IMR-90 (cell line): ENCODE data around the gene WASHC3. TPM values are rescaled to one million over a fixed set of nuclear protein-coding genes. Genes with fewer than 3 reads are reported as not detected.

ENCODE experiments used
- ATAC-seq: fragments of 200-7000 bp; cut with Tn5 transposase; 2 replicates; pipeline ENCODE4 v1.9.1; 2020; ENCODE audit warnings: low read depth, mild to moderate bottlenecking, moderate library complexity
- BruUV-seq: library from RNA; stranded (reverse); fragments of 400-500 nt; replicated peaks from 2 replicates; lab custom pipeline; 2021; lab: Mats Ljungman, UMichigan
- CTCF ChIA-PET: fragments of 300-600 bp; formaldehyde crosslinking; extraction: SDS; loops from one replicate; lab custom pipeline; 2021; ENCODE audit warnings: antibody characterized with exemption; lab: Yijun Ruan, JAX
- POLR2A ChIA-PET: fragments of 300-600 bp; sonication (Branson Sonifier 250); formaldehyde crosslinking; loops from one replicate; lab custom pipeline; 2022; ENCODE audit warnings: antibody characterized with exemption; ENCODE audit not compliant: unreplicated experiment; lab: Charles Lee
- DNase-seq: peaks from one replicate; pipeline ENCODE4 v3.0.0; 2013
- H2AFZ ChIP-seq: replicated peaks from 2 replicates; pipeline ENCODE3; 2013; ENCODE audit warnings: low read length, mild to moderate bottlenecking; ENCODE audit not compliant: poor library complexity
- H2AK5ac ChIP-seq: 2 replicates; pipeline ENCODE4 v1.6.1; 2013; ENCODE audit warnings: low read depth, low read length, inconsistent platforms
- H2AK9ac ChIP-seq: replicated peaks from 2 replicates; pipeline ENCODE3; 2013; ENCODE audit warnings: mild to moderate bottlenecking, low read depth, low read length, moderate library complexity; ENCODE audit not compliant: poor library complexity
- H2BK120ac ChIP-seq: 2 replicates; pipeline ENCODE4 v1.6.1; 2013; ENCODE audit warnings: low read depth, low read length, inconsistent platforms
- H2BK15ac ChIP-seq: 3 replicates; pipeline ENCODE4 v1.6.1; 2013; ENCODE audit warnings: low read depth, low read length, inconsistent platforms
- H2BK20ac ChIP-seq: 2 replicates; pipeline ENCODE4 v1.6.1; 2013; ENCODE audit warnings: low read depth, mild to moderate bottlenecking, inconsistent platforms, low read length, moderate library complexity
- H2BK5ac ChIP-seq: 2 replicates; pipeline ENCODE4 v1.6.1; 2013; ENCODE audit warnings: mild to moderate bottlenecking, low read depth, low read length, inconsistent platforms; ENCODE audit not compliant: poor library complexity, severe bottlenecking
- H3K14ac ChIP-seq: replicated peaks from 2 replicates; pipeline ENCODE4 v1.6.1; 2013; ENCODE audit warnings: low read depth, low read length, inconsistent platforms
- H3K18ac ChIP-seq: 2 replicates; pipeline ENCODE4 v1.6.1; 2013; ENCODE audit warnings: low read depth, low read length, control low read depth
- H3K23ac ChIP-seq: 2 replicates; pipeline ENCODE4 v1.6.1; 2013; ENCODE audit warnings: low read depth, low read length, inconsistent platforms
- H3K27ac ChIP-seq: 2 replicates; pipeline ENCODE4 v1.5.1; 2013; ENCODE audit warnings: mild to moderate bottlenecking, control low read depth, low read length; ENCODE audit not compliant: insufficient read depth
- H3K27me3 ChIP-seq: 2 replicates; pipeline ENCODE4 v1.6.1; 2013; ENCODE audit warnings: low read length; ENCODE audit not compliant: control insufficient read depth, insufficient read depth
- H3K36me3 ChIP-seq: 2 replicates; pipeline ENCODE4 v1.6.1; 2013; ENCODE audit warnings: low read length, mixed read lengths; ENCODE audit not compliant: control insufficient read depth, insufficient read depth
- H3K4ac ChIP-seq: 2 replicates; pipeline ENCODE4 v1.6.1; 2013; ENCODE audit warnings: low read depth, low read length, inconsistent platforms
- H3K4me1 ChIP-seq: 2 replicates; pipeline ENCODE4 v1.6.1; 2013; ENCODE audit warnings: low read length, mixed read lengths; ENCODE audit not compliant: control insufficient read depth, insufficient read depth
- H3K4me2 ChIP-seq: 2 replicates; pipeline ENCODE4 v1.6.1; 2013; ENCODE audit warnings: low read depth, mild to moderate bottlenecking, control low read depth, low read length, moderate library complexity
- H3K4me3 ChIP-seq: 2 replicates; pipeline ENCODE4 v1.5.1; 2013; ENCODE audit warnings: low read depth, mild to moderate bottlenecking, control low read depth, low read length, moderate library complexity; ENCODE audit not compliant: insufficient read depth
- H3K56ac ChIP-seq: 2 replicates; pipeline ENCODE4 v1.6.1; 2013; ENCODE audit warnings: low read length, inconsistent platforms; ENCODE audit not compliant: insufficient read depth; ENCODE audit errors: extremely low read depth
- H3K79me1 ChIP-seq, 2 experiments: 2 replicates each; pipeline ENCODE4 v1.6.1; 2013; ENCODE audit warnings: low read length in 2 of 2, inconsistent platforms in 1 of 2, low read depth in 1 of 2
- H3K9ac ChIP-seq: 2 replicates; pipeline ENCODE4 v1.6.1; 2013; ENCODE audit warnings: low read depth, low read length, control low read depth
- H3K9me1 ChIP-seq: 2 replicates; pipeline ENCODE4 v1.6.1; 2013; ENCODE audit warnings: low read length, inconsistent platforms; ENCODE audit not compliant: insufficient read depth
- H3K9me3 ChIP-seq: 2 replicates; pipeline ENCODE4 v1.6.1; 2013; ENCODE audit warnings: low read length; ENCODE audit not compliant: control insufficient read depth, insufficient read depth
- H4K20me1 ChIP-seq: 2 replicates; pipeline ENCODE4 v1.6.1; 2013; ENCODE audit warnings: low read length, inconsistent platforms; ENCODE audit not compliant: insufficient read depth
- H4K5ac ChIP-seq: 2 replicates; pipeline ENCODE4 v1.6.1; 2013; ENCODE audit warnings: mild to moderate bottlenecking, low read depth, low read length, control low read depth
- H4K8ac ChIP-seq, 2 experiments: 2 replicates each; pipeline ENCODE4 v1.6.1; 2013; ENCODE audit warnings: low read depth in 2 of 2, low read length in 2 of 2, control low read depth in 1 of 2, inconsistent platforms in 1 of 2
- H4K91ac ChIP-seq: 2 replicates; pipeline ENCODE4 v1.6.1; 2013; ENCODE audit warnings: low read depth, low read length, inconsistent platforms; ENCODE audit not compliant: insufficient read depth
- MAFK ChIP-seq: IDR thresholded peaks from 2 replicates; pipeline ENCODE4 v1.6.1; 2012; ENCODE audit warnings: low read depth, low read length, improper control_type of control experiment
- NFE2L2 ChIP-seq: fragments of 150-350 bp; IDR thresholded peaks from 2 replicates; pipeline ENCODE4 v1.6.1; 2016; ENCODE audit warnings: low read depth, mild to moderate bottlenecking, low read length
- USF2 ChIP-seq: fragments of 150-350 bp; IDR thresholded peaks from 2 replicates; pipeline ENCODE4 v1.6.1; 2017; ENCODE audit warnings: mild to moderate bottlenecking, antibody characterized with exemption, low read length, low read depth
- WGBS, 2 experiments: methylation state at CpG; one replicate each; pipeline versions ENCODE4 v1.1.5 to v1.1.7; 2013; ENCODE audit warnings: missing lambda C conversion rate in 2 of 2; ENCODE audit not compliant: insufficient read length in 1 of 2; ENCODE audit errors: extremely low coverage in 2 of 2; 5-methylcytosine and 5-hydroxymethylcytosine counted together
- dilution Hi-C: fragments of 300-500 bp; cut with HindIII; formaldehyde crosslinking; loops from one replicate; pipeline ENCODE4 v1.14.3; 2018; ENCODE audit warnings: low sequenced_read_pairs; ENCODE audit not compliant: unreplicated experiment
- in situ Hi-C: fragments of 300-500 bp; cut with MboI; formaldehyde crosslinking; loops from 3 replicates; pipeline ENCODE4 v1.14.3; 2019; ENCODE audit warnings: low sequenced_read_pairs, inconsistent platforms, mixed read lengths
- intact Hi-C: fragments of 100-400 bp; cut with micrococcal nuclease; formaldehyde crosslinking; loops from 2 replicates; pipeline ENCODE4 v1.10.0; 2022
- polyA plus RNA-seq, 3 experiments: library from polyadenylated mRNA; depleted of rRNA; stranded (reverse); fragments of >200 nt; gene quantifications; 2 replicates each; pipeline ENCODE4 v1.2.3, GENCODE V29; 2012; ENCODE audit warnings: low replicate concordance in 1 of 3
- total RNA-seq: library from RNA; depleted of rRNA; stranded (reverse); fragments of >200 nt; gene quantifications from 2 replicates; pipeline ENCODE4 v1.2.3, GENCODE V29; 2012

WASHC3 gene
- total and polyA plus RNA-seq, 2 of the 4 experiments (the other 2 are of a cell fraction): 54.8 to 87.1 TPM

GRCh38 chr12:101966496-101966895 is 95.3 kb downstream of the WASHC3 start:
- Histone ChIP-seq H3K14ac (no peak overlapping the region), H2AFZ (no peak overlapping the region), H3K56ac (no peak overlapping the region), H3K9me3 (no peaks in the 10 kb centered on the region), H3K9ac (no peak overlapping the region), H4K8ac (no peak overlapping the region), H2AK9ac (no peak overlapping the region), H3K4ac (no peak overlapping the region), H3K4me3 (no peak overlapping the region), H3K4me2 (no peak overlapping the region), H2BK15ac (no peak overlapping the region), H2BK5ac (no peak overlapping the region), H3K27me3 (no peaks in the 10 kb centered on the region), H2BK20ac (no peak overlapping the region), H4K91ac (no peak overlapping the region), H2AK5ac (no peak overlapping the region), H4K20me1 (no peaks in the 10 kb centered on the region), H2BK120ac (no peak overlapping the region), H3K23ac (no peak overlapping the region), H3K36me3 (no peaks in the 10 kb centered on the region), H3K27ac (no peak overlapping the region), H4K5ac (no peak overlapping the region), H3K4me1 (peaks cover 1% of the 10 kb centered on the region; the same call in 1 of the 2 replicates), H3K18ac (no peak overlapping the region), H3K79me1 (no peaks in the 10 kb centered on the region), H3K9me1 (no peaks in the 10 kb centered on the region)
- dilution Hi-C loops (no loop called here), in situ Hi-C loops (loop anchor here (25.0 kb wide), 1 partner anchor 771 kb away; no protein-coding TSS in a partner anchor), intact Hi-C loops (loop anchor here (5.0 kb wide), 1 partner anchor 36 kb away; no protein-coding TSS in a partner anchor)
- ATAC-seq: no peak
- BruUV-seq: no TSS peak
- TF ChIP-seq NFE2L2 (no peak), MAFK (no peak), USF2 (no peak)
- ChIA-PET CTCF (interaction anchor here (0.5 to 1.4 kb wide), 2 partner anchors 19 to 652 kb away, joined by 3 read pairs; no protein-coding TSS in a partner anchor), POLR2A (no interaction called here)
- DNase-seq: no peak
- no CpG with 5 or more reads among the region's 1 CpG for WGBS, 2 experiments
